GM10266 (cell line): ENCODE data around the gene GGT6.

ENCODE experiments used
- DNase-seq: peaks from one replicate; pipeline ENCODE4 v3.0.0; 2012; ENCODE audit errors: extremely low spot score
- TF ChIP-seq, protein P1 (sequence below): IDR thresholded peaks from 2 replicates; pipeline ENCODE4 v1.5.1; 2012; ENCODE audit warnings: mild to moderate bottlenecking, low read depth; ENCODE audit not compliant: control insufficient read depth, insufficient read depth; ENCODE audit errors: missing control alignments

GGT6 gene

GRCh38 chr17:4544135-4544950, 16.0 kb downstream of the GGT6 start:
- TF ChIP-seq, protein P1, sequence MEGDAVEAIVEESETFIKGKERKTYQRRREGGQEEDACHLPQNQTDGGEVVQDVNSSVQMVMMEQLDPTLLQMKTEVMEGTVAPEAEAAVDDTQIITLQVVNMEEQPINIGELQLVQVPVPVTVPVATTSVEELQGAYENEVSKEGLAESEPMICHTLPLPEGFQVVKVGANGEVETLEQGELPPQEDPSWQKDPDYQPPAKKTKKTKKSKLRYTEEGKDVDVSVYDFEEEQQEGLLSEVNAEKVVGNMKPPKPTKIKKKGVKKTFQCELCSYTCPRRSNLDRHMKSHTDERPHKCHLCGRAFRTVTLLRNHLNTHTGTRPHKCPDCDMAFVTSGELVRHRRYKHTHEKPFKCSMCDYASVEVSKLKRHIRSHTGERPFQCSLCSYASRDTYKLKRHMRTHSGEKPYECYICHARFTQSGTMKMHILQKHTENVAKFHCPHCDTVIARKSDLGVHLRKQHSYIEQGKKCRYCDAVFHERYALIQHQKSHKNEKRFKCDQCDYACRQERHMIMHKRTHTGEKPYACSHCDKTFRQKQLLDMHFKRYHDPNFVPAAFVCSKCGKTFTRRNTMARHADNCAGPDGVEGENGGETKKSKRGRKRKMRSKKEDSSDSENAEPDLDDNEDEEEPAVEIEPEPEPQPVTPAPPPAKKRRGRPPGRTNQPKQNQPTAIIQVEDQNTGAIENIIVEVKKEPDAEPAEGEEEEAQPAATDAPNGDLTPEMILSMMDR: no peak
- no peak for DNase-seq

DNA sequence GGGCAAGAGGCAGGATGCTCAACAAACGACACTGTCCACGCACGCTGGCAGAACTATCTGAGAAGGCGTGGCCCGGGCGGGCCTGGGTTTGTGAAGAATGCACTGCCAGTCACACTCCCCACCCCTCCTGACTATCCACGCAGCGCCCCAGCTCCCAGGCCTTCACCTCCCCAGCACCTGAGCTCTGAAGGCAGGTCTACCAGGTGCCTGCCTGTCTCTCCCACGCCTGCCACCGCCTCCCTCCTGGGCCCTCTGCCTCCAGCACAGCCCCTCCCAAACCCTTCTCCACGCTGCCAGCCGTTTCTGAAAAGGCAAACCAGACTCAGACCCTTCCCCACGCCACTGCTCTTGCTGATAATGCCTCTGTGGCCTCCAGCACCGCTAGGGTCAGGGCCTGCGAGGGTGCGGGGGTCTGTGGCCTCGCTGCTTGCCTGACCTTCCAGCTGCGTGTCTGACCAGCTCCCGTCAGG, 16.8 kb downstream of the GGT6 start:
- DNase-seq: no peak
- TF ChIP-seq, protein P1: no peak

DNA sequence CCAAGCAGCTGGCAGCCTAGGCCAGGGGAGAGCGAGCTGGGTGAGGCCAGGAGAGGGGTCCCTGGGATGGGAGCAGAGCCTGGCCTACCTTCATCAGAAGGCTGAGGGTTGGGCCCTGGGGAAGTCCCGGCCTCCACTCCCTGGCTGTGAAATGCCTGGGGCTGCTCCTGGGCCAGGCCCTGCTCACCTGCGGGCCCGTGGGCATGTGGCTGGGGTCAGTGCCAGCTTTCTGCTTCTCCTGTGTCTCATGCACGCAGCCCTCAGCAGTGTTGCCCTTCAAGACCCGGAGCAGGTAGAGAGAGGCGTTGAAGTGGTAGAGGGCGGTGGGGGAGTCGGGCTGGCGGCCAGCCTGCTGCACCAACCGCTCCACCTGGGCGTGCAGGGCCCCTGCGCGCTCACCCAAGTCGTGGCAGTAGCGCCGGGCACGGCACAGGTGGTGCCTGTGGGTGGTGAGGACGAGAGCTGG, 17.6 kb downstream of the GGT6 start:
- TF ChIP-seq, protein P1: no peak
- DNase-seq: no peak

DNA sequence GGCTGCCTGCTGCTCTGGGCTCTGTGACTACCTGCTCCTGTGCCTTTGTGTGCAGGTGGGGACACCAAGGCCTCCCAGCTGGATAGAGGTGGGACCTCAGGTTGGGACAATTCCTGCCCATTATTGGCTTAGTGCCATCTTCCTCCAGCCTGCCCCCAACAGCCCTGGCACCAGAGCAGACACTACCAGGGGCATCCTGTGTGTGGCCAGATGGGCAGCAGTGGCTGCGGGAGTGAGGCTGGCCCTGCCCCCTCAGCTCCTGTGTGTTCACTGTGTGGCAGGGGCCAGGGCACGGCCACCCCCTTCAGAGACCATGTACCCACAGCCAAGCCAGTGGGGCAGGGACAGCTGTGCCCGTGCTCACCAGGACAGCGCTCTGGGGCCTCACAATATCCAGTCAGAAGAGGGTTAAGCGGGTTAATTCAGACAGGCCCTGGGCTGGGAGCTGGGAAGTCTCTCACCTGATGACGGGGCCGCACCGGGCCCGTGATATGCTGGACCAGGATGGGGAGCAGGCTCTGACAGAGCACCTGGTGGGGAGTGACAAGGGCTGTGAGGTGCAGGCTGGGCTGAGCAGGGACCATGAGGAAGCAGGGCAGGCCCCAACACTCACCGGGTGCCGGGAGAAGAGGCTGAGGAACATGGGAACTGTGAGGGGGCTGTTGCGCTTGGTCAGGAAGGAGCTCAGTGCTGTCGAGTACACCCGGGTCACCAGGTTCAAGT, 18.2 kb downstream of the GGT6 start:
- TF ChIP-seq, protein P1: no peak

DNA sequence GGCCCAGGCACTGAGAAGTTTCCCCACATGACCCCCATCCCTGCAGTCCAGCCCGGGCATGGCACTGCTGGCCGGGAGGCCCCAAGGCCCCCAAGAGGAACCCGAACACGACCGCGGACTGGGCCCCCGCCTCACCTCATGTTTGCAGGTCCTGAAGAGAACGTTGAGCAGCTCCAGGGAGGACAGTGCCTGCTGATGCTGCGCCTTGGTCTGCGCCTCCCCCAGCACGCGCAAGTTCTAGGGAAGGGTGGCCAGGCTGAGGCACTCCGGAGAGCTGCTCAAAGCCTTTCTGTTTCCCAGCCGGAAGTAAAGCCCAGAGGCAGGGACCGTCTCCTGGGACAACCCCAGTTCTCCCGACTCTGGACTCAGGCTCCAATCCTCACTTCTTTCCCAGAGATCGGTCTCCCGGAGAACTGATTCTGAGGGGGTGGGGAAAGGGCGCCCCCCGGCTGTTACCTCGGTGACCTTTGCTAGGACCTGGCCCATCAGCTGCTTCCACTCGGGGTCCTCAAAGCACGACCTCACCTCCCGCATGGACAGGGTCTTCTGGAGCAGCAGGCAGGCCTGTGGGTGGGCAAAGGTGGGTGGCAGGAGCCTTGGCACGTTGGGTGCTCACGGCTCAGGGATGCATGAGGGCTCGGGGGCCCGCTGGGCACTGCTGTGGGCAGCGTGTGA, 18.9 kb downstream of the GGT6 start:
- no peak for DNase-seq
- TF ChIP-seq, protein P1: no peak

More for the DNA sequence above, 18.2 kb downstream of the GGT6 start:
- DNase-seq: no peak

DNA sequence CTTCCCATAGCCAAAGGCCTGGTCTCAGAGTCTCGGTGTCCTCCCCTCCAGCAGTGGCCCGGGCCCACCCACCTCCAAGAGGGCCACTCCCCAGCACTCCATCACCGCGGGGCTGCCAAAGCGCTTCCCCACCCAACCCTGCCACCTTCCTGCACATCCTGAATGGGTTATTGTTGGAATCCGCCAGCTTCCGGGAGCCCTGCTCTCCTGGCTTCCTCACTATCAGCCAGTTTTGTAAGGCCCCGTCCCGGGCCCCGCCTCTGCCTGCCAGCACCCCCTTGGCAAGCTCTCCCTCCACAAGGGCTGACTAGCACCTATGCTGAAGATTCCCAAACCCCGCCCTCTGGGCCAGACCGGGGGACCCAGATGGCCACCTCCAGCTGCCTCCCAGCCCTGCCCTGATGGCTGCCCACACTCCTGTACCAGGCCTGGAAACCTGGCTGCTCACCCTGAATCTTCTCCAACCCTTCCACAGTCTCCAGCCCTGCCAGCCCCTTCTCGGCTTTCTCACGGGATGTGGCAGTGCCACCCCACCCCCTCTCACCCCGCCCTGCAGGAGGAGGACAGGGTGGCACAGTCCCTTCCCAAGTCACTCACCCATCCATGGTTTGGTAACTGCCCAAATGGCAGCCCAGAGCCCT, 19.6 kb downstream of the GGT6 start:
- TF ChIP-seq, protein P1: no peak
- no peak for DNase-seq
